HL-60 (cell line): Measurements from ENCODE around the gene ZDHHC21.

Experiments
- DNase-seq, 2 experiments: peaks; one replicate each; pipeline ENCODE4 v3.0.0-alpha.2; 2010 to 2020; ENCODE audit warnings: low read depth in 1 of 2, low spot score in 1 of 2
- H3K27ac ChIP-seq: fragments of 250-450 bp; sonication (Bioruptor Pico); replicated peaks from 2 replicates; pipeline ENCODE4 v1.5.1; 2020; ENCODE audit warnings: mild to moderate bottlenecking, moderate library complexity
- H3K27me3 ChIP-seq: fragments of 250-450 bp; sonication (Bioruptor Pico); 2 replicates; pipeline ENCODE4 v1.5.1; 2021; ENCODE audit warnings: mild to moderate bottlenecking, moderate library complexity; ENCODE audit not compliant: insufficient read depth, poor library complexity, severe bottlenecking
- H3K4me3 ChIP-seq: replicated peaks from 2 replicates; pipeline ENCODE4 v1.5.1; 2011; ENCODE audit warnings: mild to moderate bottlenecking, control low read depth, low read length; ENCODE audit not compliant: insufficient read depth
- GABPA ChIP-seq: IDR thresholded peaks from 2 replicates; pipeline ENCODE4 v1.6.1; 2012; ENCODE audit warnings: low read depth
- POLR2AphosphoS5 ChIP-seq: IDR thresholded peaks from 2 replicates; pipeline ENCODE4 v1.6.1; 2012; ENCODE audit warnings: low read depth
- SPI1 ChIP-seq: IDR thresholded peaks from 2 replicates; pipeline ENCODE4 v1.6.1; 2012; ENCODE audit warnings: low read depth, mild to moderate bottlenecking, borderline replicate concordance
- TF ChIP-seq, protein P1 (sequence below): IDR thresholded peaks from one replicate; pipeline ENCODE4 v1.5.1; 2011; ENCODE audit warnings: low read length, control low read depth, inconsistent platforms; ENCODE audit not compliant: insufficient read depth
- TF ChIP-seq, protein P2 (sequence below): IDR thresholded peaks from 2 replicates; pipeline ENCODE4 v1.6.1; 2012; ENCODE audit warnings: low read depth; ENCODE audit not compliant: insufficient replicate concordance

ZDHHC21 gene

DNA sequence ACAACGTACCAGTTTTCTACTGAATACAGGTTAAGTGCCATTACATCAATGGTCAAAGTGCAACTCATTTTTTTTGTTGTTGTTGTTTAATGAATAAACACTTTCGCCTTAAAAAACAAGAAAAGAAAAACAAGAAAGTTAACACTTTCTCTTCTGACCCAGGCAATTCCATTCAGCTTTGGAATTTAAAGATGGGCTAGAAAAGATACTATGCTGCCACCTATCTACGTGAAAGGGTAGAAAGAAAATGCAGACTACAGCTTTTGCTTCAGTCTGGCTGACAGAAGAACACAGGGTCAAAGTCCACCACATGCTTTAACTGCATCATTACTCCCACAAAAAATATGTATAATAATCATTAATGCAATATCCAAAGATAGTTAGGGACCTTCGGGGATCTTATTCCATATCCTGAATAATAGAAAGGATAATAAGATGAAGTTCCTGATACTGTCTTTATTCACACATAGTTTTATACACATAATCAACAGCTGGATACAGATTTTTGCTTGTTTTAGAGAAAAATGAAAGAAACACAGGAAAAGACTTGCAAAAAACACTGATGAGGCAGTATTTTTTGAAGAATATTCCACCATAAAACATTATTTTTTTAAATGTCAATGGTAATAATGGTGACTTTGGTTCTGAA lies 40.4 kb downstream of the ZDHHC21 start:
- DNase-seq, result no peak

DNA sequence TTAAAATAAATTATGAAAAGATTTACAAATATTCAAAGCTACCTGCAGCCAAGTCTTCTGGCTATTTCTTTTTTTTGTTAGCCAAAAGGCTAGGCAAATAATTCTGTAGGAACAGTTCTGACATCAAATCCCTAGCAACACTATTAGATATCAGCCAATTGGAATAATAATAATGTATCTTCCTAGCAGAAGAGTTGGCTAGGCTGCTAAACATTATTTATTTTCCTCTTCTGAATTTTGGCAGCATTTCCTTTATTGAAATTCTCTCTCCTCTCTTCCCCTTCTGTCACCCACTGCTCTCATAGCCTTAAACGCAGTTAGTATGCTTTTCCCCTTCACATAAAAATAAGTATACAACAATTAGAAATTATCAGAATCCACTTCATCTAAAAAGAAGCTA lies 42.6 kb downstream of the ZDHHC21 start:
- H3K27me3 ChIP-seq, result no peaks in the 10 kb centered on the region
- no peak overlapping the region for H3K4me3 ChIP-seq
- TF ChIP-seq, protein P1, sequence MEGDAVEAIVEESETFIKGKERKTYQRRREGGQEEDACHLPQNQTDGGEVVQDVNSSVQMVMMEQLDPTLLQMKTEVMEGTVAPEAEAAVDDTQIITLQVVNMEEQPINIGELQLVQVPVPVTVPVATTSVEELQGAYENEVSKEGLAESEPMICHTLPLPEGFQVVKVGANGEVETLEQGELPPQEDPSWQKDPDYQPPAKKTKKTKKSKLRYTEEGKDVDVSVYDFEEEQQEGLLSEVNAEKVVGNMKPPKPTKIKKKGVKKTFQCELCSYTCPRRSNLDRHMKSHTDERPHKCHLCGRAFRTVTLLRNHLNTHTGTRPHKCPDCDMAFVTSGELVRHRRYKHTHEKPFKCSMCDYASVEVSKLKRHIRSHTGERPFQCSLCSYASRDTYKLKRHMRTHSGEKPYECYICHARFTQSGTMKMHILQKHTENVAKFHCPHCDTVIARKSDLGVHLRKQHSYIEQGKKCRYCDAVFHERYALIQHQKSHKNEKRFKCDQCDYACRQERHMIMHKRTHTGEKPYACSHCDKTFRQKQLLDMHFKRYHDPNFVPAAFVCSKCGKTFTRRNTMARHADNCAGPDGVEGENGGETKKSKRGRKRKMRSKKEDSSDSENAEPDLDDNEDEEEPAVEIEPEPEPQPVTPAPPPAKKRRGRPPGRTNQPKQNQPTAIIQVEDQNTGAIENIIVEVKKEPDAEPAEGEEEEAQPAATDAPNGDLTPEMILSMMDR, result no peak
- TF ChIP-seq GABPA (no peak), POLR2AphosphoS5 (no peak), SPI1 (no peak)
- TF ChIP-seq, protein P2, sequence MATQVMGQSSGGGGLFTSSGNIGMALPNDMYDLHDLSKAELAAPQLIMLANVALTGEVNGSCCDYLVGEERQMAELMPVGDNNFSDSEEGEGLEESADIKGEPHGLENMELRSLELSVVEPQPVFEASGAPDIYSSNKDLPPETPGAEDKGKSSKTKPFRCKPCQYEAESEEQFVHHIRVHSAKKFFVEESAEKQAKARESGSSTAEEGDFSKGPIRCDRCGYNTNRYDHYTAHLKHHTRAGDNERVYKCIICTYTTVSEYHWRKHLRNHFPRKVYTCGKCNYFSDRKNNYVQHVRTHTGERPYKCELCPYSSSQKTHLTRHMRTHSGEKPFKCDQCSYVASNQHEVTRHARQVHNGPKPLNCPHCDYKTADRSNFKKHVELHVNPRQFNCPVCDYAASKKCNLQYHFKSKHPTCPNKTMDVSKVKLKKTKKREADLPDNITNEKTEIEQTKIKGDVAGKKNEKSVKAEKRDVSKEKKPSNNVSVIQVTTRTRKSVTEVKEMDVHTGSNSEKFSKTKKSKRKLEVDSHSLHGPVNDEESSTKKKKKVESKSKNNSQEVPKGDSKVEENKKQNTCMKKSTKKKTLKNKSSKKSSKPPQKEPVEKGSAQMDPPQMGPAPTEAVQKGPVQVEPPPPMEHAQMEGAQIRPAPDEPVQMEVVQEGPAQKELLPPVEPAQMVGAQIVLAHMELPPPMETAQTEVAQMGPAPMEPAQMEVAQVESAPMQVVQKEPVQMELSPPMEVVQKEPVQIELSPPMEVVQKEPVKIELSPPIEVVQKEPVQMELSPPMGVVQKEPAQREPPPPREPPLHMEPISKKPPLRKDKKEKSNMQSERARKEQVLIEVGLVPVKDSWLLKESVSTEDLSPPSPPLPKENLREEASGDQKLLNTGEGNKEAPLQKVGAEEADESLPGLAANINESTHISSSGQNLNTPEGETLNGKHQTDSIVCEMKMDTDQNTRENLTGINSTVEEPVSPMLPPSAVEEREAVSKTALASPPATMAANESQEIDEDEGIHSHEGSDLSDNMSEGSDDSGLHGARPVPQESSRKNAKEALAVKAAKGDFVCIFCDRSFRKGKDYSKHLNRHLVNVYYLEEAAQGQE, result no peak
- no peak for DNase-seq
- H3K27ac ChIP-seq, result no peak overlapping the region

More for the DNA sequence above, 40.4 kb downstream of the ZDHHC21 start:
- H3K4me3 ChIP-seq, result no peak overlapping the region
- no peak overlapping the region for H3K27ac ChIP-seq
- H3K27me3 ChIP-seq, result no peaks in the 10 kb centered on the region
- no peak for TF ChIP-seq GABPA
- TF ChIP-seq, protein P1, result no peak
- TF ChIP-seq SPI1, result no peak
- no peak for TF ChIP-seq POLR2AphosphoS5
- TF ChIP-seq, protein P2, result no peak

DNA sequence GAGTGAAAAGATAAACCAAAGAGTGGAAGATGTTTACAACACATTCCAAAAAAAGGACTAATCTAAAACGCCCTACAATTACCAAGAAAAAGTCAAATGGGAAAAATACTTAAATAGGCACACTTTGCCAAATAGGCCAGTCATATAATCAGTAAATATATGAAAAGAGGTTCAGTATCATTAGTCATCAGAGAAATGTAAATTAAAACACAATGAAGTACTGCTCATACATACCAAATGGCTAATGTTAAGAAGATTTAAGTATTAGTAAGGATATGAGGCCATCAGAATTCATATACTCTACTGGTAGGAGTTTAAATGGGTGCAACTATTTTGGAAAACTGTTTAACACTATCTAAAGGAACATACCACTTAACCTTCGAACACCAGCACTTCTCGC lies 47.6 kb downstream of the ZDHHC21 start:
- Histone ChIP-seq H3K27ac (no peak overlapping the region), H3K27me3 (no peaks in the 10 kb centered on the region), H3K4me3 (no peak overlapping the region)
- no peak for DNase-seq
- TF ChIP-seq, protein P2, result no peak
- no peak for TF ChIP-seq SPI1
- no peak for TF ChIP-seq GABPA
- TF ChIP-seq POLR2AphosphoS5, result no peak
- TF ChIP-seq, protein P1, result no peak
